ENCODE data around the gene PPT2.
"Not testable (repeated sequence)": the region's sequence is repeated elsewhere in the genome, so short reads cannot be mapped to it uniquely, and the experiment has no call there.

DNA sequence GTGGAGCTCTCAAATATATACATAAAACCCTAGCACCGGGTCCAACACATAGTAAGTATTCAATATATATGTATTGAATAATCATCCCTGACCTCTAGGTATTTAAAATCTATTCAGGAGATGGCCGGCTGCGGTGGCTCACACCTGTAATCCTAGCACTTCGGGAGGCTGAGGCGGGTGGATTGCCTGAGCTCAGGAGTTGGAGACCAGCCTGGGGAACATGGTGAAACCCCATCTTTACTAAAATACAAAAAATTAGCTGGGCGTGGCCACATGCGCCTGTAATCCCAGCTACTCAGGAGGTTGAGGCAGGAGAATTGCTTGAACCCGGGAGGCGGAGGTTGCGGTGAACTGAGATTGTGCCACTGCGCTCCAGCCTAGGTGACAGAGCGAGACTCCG, 39.2 kb downstream of the PPT2 start:
- TF ChIP-seq, protein P1, sequence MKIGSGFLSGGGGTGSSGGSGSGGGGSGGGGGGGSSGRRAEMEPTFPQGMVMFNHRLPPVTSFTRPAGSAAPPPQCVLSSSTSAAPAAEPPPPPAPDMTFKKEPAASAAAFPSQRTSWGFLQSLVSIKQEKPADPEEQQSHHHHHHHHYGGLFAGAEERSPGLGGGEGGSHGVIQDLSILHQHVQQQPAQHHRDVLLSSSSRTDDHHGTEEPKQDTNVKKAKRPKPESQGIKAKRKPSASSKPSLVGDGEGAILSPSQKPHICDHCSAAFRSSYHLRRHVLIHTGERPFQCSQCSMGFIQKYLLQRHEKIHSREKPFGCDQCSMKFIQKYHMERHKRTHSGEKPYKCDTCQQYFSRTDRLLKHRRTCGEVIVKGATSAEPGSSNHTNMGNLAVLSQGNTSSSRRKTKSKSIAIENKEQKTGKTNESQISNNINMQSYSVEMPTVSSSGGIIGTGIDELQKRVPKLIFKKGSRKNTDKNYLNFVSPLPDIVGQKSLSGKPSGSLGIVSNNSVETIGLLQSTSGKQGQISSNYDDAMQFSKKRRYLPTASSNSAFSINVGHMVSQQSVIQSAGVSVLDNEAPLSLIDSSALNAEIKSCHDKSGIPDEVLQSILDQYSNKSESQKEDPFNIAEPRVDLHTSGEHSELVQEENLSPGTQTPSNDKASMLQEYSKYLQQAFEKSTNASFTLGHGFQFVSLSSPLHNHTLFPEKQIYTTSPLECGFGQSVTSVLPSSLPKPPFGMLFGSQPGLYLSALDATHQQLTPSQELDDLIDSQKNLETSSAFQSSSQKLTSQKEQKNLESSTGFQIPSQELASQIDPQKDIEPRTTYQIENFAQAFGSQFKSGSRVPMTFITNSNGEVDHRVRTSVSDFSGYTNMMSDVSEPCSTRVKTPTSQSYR (CRISPR knock-in tag; IDR thresholded peaks at IDR 0.05; ENCODE audit: borderline replicate concordance) = not testable (repeated sequence)
- TF ChIP-seq, protein P2, sequence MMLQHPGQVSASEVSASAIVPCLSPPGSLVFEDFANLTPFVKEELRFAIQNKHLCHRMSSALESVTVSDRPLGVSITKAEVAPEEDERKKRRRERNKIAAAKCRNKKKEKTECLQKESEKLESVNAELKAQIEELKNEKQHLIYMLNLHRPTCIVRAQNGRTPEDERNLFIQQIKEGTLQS (CRISPR knock-in tag; IDR thresholded peaks at IDR 0.05) = not testable (repeated sequence)
- TF ChIP-seq SOX6 (IDR thresholded peaks at IDR 0.05); SOX6 (CRISPR knock-in tag; IDR thresholded peaks at IDR 0.05); ZNF724P (CRISPR knock-in tag; IDR thresholded peaks at IDR 0.05; ENCODE audit: borderline replicate concordance); ZNF563 (CRISPR knock-in tag; IDR thresholded peaks at IDR 0.05); POLR2AphosphoS5 (IDR thresholded peaks at IDR 0.05; ENCODE audit: low read depth, low read length); PHF8 (CRISPR knock-in tag; IDR thresholded peaks at IDR 0.05): not testable (repeated sequence)
- TF ChIP-seq, protein P3, sequence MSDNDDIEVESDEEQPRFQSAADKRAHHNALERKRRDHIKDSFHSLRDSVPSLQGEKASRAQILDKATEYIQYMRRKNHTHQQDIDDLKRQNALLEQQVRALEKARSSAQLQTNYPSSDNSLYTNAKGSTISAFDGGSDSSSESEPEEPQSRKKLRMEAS (IDR thresholded peaks at IDR 0.05) = not testable (repeated sequence)
